ENCODE measurements around the gene PHLDA3.

Gene PHLDA3

GRCh38 chr1:201489643-201490261, 20.8 kb upstream of the PHLDA3 start:
- DNase-seq (no peak), ATAC-seq (ENCODE audit: insufficient read depth, low read depth) (no peak)
- no peak overlapping the region for H3K4me3 ChIP-seq (ENCODE audit: low read depth in 1 of 2, low read length in 2 of 2)
- no peaks in the 10 kb centered on the region for H3K79me2 ChIP-seq (ENCODE audit: insufficient read depth, low read length)
- peaks cover 75% of the 10 kb centered on the region for H3K36me3 ChIP-seq (ENCODE audit: insufficient read depth, low read length)
- H3K4me1 ChIP-seq (ENCODE audit: insufficient read depth, low read length): no peaks in the 10 kb centered on the region
- H3K9me3 ChIP-seq (ENCODE audit: insufficient read depth, low read length, severe bottlenecking): no peaks in the 10 kb centered on the region
- no peak for TF ChIP-seq CTCF (IDR thresholded peaks at IDR 0.05; ENCODE audit: borderline replicate concordance, extremely low read depth, low read length, poor library complexity, severe bottlenecking)
- no peak for TF ChIP-seq EZH2 (IDR thresholded peaks at IDR 0.05; ENCODE audit: borderline replicate concordance, low read depth, low read length, severe bottlenecking)
- no peaks in the 10 kb centered on the region for H3K27me3 ChIP-seq (ENCODE audit: insufficient read depth, low read length, poor library complexity)
- H3K4me2 ChIP-seq (ENCODE audit: insufficient read depth, low read length): no peak overlapping the region
- H3K9ac ChIP-seq (ENCODE audit: low read depth, low read length): no peak overlapping the region
- no peak overlapping the region for H2AFZ ChIP-seq (ENCODE audit: low read depth, low read length)
- peaks cover 3% of the 10 kb centered on the region; the same call in 1 of the 2 replicates for H4K20me1 ChIP-seq (ENCODE audit: insufficient read depth, low read length)
- no peak overlapping the region for H3K27ac ChIP-seq (ENCODE audit: low read length)

- H3K36me3 ChIP-seq (ENCODE audit: insufficient read depth, low read length): peaks cover 75% of the 10 kb centered on the region
- no peak overlapping the region for H2AFZ ChIP-seq (ENCODE audit: low read depth, low read length)
- H3K4me1 ChIP-seq (ENCODE audit: insufficient read depth, low read length): no peaks in the 10 kb centered on the region
- no peaks in the 10 kb centered on the region for H3K27me3 ChIP-seq (ENCODE audit: insufficient read depth, low read length, poor library complexity)
- no peak for TF ChIP-seq EZH2 (IDR thresholded peaks at IDR 0.05; ENCODE audit: borderline replicate concordance, low read depth, low read length, severe bottlenecking)
- ATAC-seq (ENCODE audit: insufficient read depth, low read depth) (no peak), DNase-seq (no peak)
- no peaks in the 10 kb centered on the region for H3K79me2 ChIP-seq (ENCODE audit: insufficient read depth, low read length)
- H3K4me2 ChIP-seq (ENCODE audit: insufficient read depth, low read length): no peak overlapping the region
- peaks cover 3% of the 10 kb centered on the region; the same call in 1 of the 2 replicates for H4K20me1 ChIP-seq (ENCODE audit: insufficient read depth, low read length)
- H3K27ac ChIP-seq (ENCODE audit: low read length): no peak overlapping the region
- H3K9ac ChIP-seq (ENCODE audit: low read depth, low read length): no peak overlapping the region
- H3K4me3 ChIP-seq (ENCODE audit: low read depth in 1 of 2, low read length in 2 of 2): no peak overlapping the region
- H3K9me3 ChIP-seq (ENCODE audit: insufficient read depth, low read length, severe bottlenecking): no peaks in the 10 kb centered on the region
Observed at GRCh38 chr1:201488830-201489589, 20.0 kb upstream of the PHLDA3 start.

- Histone ChIP-seq H4K20me1 (ENCODE audit: insufficient read depth, low read length) (peaks cover 3% of the 10 kb centered on the region; the same call in 1 of the 2 replicates), H3K9me3 (ENCODE audit: insufficient read depth, low read length, severe bottlenecking) (no peaks in the 10 kb centered on the region), H3K79me2 (ENCODE audit: insufficient read depth, low read length) (no peaks in the 10 kb centered on the region), H3K4me1 (ENCODE audit: insufficient read depth, low read length) (no peaks in the 10 kb centered on the region), H3K4me3 (ENCODE audit: low read depth in 1 of 2, low read length in 2 of 2) (no peak overlapping the region), H3K9ac (ENCODE audit: low read depth, low read length) (no peak overlapping the region), H3K4me2 (ENCODE audit: insufficient read depth, low read length) (no peak overlapping the region), H3K27me3 (ENCODE audit: insufficient read depth, low read length, poor library complexity) (no peaks in the 10 kb centered on the region), H3K36me3 (ENCODE audit: insufficient read depth, low read length) (peaks cover 70% of the 10 kb centered on the region), H2AFZ (ENCODE audit: low read depth, low read length) (no peak overlapping the region), H3K27ac (ENCODE audit: low read length) (no peak overlapping the region)
- TF ChIP-seq CTCF (IDR thresholded peaks at IDR 0.05; ENCODE audit: borderline replicate concordance, extremely low read depth, low read length, poor library complexity, severe bottlenecking) (no peak), EZH2 (IDR thresholded peaks at IDR 0.05; ENCODE audit: borderline replicate concordance, low read depth, low read length, severe bottlenecking) (no peak)
- DNase-seq (no peak), ATAC-seq (ENCODE audit: insufficient read depth, low read depth) (no peak)
Observed at GRCh38 chr1:201487742-201488141, 18.8 kb upstream of the PHLDA3 start.

- no peak overlapping the region for H3K9ac ChIP-seq (ENCODE audit: low read depth, low read length)
Observed at GRCh38 chr1:201486187-201486586, 17.2 kb upstream of the PHLDA3 start.

More at GRCh38 chr1:201486187-201486586, 17.2 kb upstream of the PHLDA3 start:
- H3K9me3 ChIP-seq (ENCODE audit: insufficient read depth, low read length, severe bottlenecking): no peaks in the 10 kb centered on the region
- DNase-seq (no peak), ATAC-seq (ENCODE audit: insufficient read depth, low read depth) (no peak)
- H3K4me2 ChIP-seq (ENCODE audit: insufficient read depth, low read length): no peak overlapping the region
- no peaks in the 10 kb centered on the region for H3K27me3 ChIP-seq (ENCODE audit: insufficient read depth, low read length, poor library complexity)
- H2AFZ ChIP-seq (ENCODE audit: low read depth, low read length): no peak overlapping the region
- H4K20me1 ChIP-seq (ENCODE audit: insufficient read depth, low read length): peaks cover 8% of the 10 kb centered on the region
- no peak overlapping the region for H3K4me3 ChIP-seq (ENCODE audit: low read depth in 1 of 2, low read length in 2 of 2)
- no peaks in the 10 kb centered on the region for H3K4me1 ChIP-seq (ENCODE audit: insufficient read depth, low read length)
- H3K79me2 ChIP-seq (ENCODE audit: insufficient read depth, low read length): no peaks in the 10 kb centered on the region
- H3K36me3 ChIP-seq (ENCODE audit: insufficient read depth, low read length): peaks cover 72% of the 10 kb centered on the region
- no peak overlapping the region for H3K27ac ChIP-seq (ENCODE audit: low read length)
- TF ChIP-seq CTCF (IDR thresholded peaks at IDR 0.05; ENCODE audit: borderline replicate concordance, extremely low read depth, low read length, poor library complexity, severe bottlenecking): no peak
- TF ChIP-seq EZH2 (IDR thresholded peaks at IDR 0.05; ENCODE audit: borderline replicate concordance, low read depth, low read length, severe bottlenecking): no peak

All from DND-41 (cell line).